IPS-NIHi7 (cell line): Measurements from ENCODE around the gene KICS2.

ENCODE experiments used
- DNase-seq: peaks from one replicate; pipeline ENCODE4 v3.0.0; 2012; ENCODE audit warnings: mixed read lengths; ENCODE audit errors: extremely low spot score

KICS2 gene

GRCh38 chr12:64173456-64173855 is 48.6 kb downstream of the KICS2 start:
- DNase-seq: no peak
